ENCODE results near the gene TRAP1. TPM values are rescaled to one million over a fixed set of nuclear protein-coding genes. Genes with fewer than 3 reads are reported as not detected.

TRAP1 gene
- total RNA-seq, 1 experiment from 2014 or later, result 232 TPM

- no peak for TF ChIP-seq CTCF (IDR thresholded peaks at IDR 0.05; ENCODE audit: unreplicated experiment)
- intact Hi-C loops (cut with micrococcal nuclease; ENCODE audit: unreplicated experiment), result no loop called here
- no peaks in the 10 kb centered on the region for H3K9me3 Mint-ChIP-seq (ENCODE audit: low read depth, unreplicated experiment)
- no peaks in the 10 kb centered on the region for H3K4me1 Mint-ChIP-seq (ENCODE audit: low read depth, unreplicated experiment)
- CTCF ChIA-PET, result no interaction called here
- peaks cover 60% of the 10 kb centered on the region for H3K36me3 Mint-ChIP-seq (ENCODE audit: insufficient read depth, unreplicated experiment)
- no peak overlapping the region for H3K27ac Mint-ChIP-seq (ENCODE audit: unreplicated experiment)
- H3K27me3 Mint-ChIP-seq (ENCODE audit: unreplicated experiment), result no peaks in the 10 kb centered on the region
- no TSS peak for BruUV-seq (replicated peaks)
- H3K4me3 Mint-ChIP-seq (ENCODE audit: low read depth, unreplicated experiment), result no peak overlapping the region
- no peak for DNase-seq
Measured at GRCh38 chr16:3730161-3731125, 13.1 kb upstream of the TRAP1 start.

- no peak overlapping the region for H3K27ac Mint-ChIP-seq (ENCODE audit: unreplicated experiment)
- peaks cover 67% of the 10 kb centered on the region for H3K36me3 Mint-ChIP-seq (ENCODE audit: insufficient read depth, unreplicated experiment)
- BruUV-seq (replicated peaks), result no TSS peak
- H3K4me1 Mint-ChIP-seq (ENCODE audit: low read depth, unreplicated experiment), result no peaks in the 10 kb centered on the region
- intact Hi-C loops (cut with micrococcal nuclease; ENCODE audit: unreplicated experiment), result no loop called here
- no peak overlapping the region for H3K4me3 Mint-ChIP-seq (ENCODE audit: low read depth, unreplicated experiment)
- no peaks in the 10 kb centered on the region for H3K27me3 Mint-ChIP-seq (ENCODE audit: unreplicated experiment)
- CTCF ChIA-PET, result no interaction called here
- H3K9me3 Mint-ChIP-seq (ENCODE audit: low read depth, unreplicated experiment), result no peaks in the 10 kb centered on the region
- TF ChIP-seq CTCF (IDR thresholded peaks at IDR 0.05; ENCODE audit: unreplicated experiment), result no peak
- no peak for DNase-seq
Measured at GRCh38 chr16:3729161-3730112, 12.1 kb upstream of the TRAP1 start.

GRCh38 chr16:3728424-3729160 is 11.3 kb upstream of the TRAP1 start:
- DNase-seq, result no peak
- TF ChIP-seq CTCF (IDR thresholded peaks at IDR 0.05; ENCODE audit: unreplicated experiment), result no peak
- BruUV-seq (replicated peaks), result no TSS peak
- H3K4me3 Mint-ChIP-seq (ENCODE audit: low read depth, unreplicated experiment), result no peak overlapping the region
- no peak overlapping the region for H3K27ac Mint-ChIP-seq (ENCODE audit: unreplicated experiment)
- H3K36me3 Mint-ChIP-seq (ENCODE audit: insufficient read depth, unreplicated experiment), result peaks cover 64% of the 10 kb centered on the region
- no peaks in the 10 kb centered on the region for H3K9me3 Mint-ChIP-seq (ENCODE audit: low read depth, unreplicated experiment)
- H3K4me1 Mint-ChIP-seq (ENCODE audit: low read depth, unreplicated experiment), result no peaks in the 10 kb centered on the region
- no peaks in the 10 kb centered on the region for H3K27me3 Mint-ChIP-seq (ENCODE audit: unreplicated experiment)
- intact Hi-C loops (cut with micrococcal nuclease; ENCODE audit: unreplicated experiment), result no loop called here
- CTCF ChIA-PET, result no interaction called here

GRCh38 chr16:3727806-3728381 is 10.6 kb upstream of the TRAP1 start:
- Mint-ChIP-seq H3K36me3 (ENCODE audit: insufficient read depth, unreplicated experiment) (peaks cover 68% of the 10 kb centered on the region), H3K4me1 (ENCODE audit: low read depth, unreplicated experiment) (no peaks in the 10 kb centered on the region), H3K27me3 (ENCODE audit: unreplicated experiment) (no peaks in the 10 kb centered on the region), H3K27ac (ENCODE audit: unreplicated experiment) (no peak overlapping the region), H3K9me3 (ENCODE audit: low read depth, unreplicated experiment) (no peaks in the 10 kb centered on the region), H3K4me3 (ENCODE audit: low read depth, unreplicated experiment) (no peak overlapping the region)
- intact Hi-C loops (cut with micrococcal nuclease; ENCODE audit: unreplicated experiment), result no loop called here
- TF ChIP-seq CTCF (IDR thresholded peaks at IDR 0.05; ENCODE audit: unreplicated experiment), result no peak
- CTCF ChIA-PET, result no interaction called here
- no TSS peak for BruUV-seq (replicated peaks)
- no peak for DNase-seq

Data from Calu3 (cell line).